ENCODE data around the gene MEF2B.

GRCh38 chr19:19186742-19187141 lies 16.7 kb upstream of the MEF2B start:
- TF ChIP-seq CTCF (IDR thresholded peaks at IDR 0.05; ENCODE audit: insufficient read depth, low read length, poor library complexity, severe bottlenecking): no peak
- TF ChIP-seq EZH2phosphoT487 (conservative IDR thresholded peaks at IDR 0.05; ENCODE audit: low read length): no peak

Data from SU-DHL-6 (cell line).